Naive thymus-derived CD4-positive, alpha-beta T cell (primary cell): Measurements from ENCODE around the gene SIGMAR1. TPM values are rescaled to one million over a fixed set of nuclear protein-coding genes. Genes with fewer than 3 reads are reported as not detected.

Experiments
- ATAC-seq: fragments of 150-1000 bp; cut with Tn5 transposase; 2 replicates; pipeline ENCODE4 v1.10.0; 2021; ENCODE audit warnings: mild to moderate bottlenecking, moderate library complexity
- CTCF ChIA-PET: fragments of 350-600 bp; sonication (Branson Sonifier 250); formaldehyde crosslinking; loops from one replicate; lab custom pipeline; 2021; ENCODE audit warnings: antibody characterized with exemption; lab: Charles Lee
- POLR2A ChIA-PET: fragments of 350-600 bp; sonication (Branson Sonifier 250); formaldehyde crosslinking; loops from one replicate; lab custom pipeline; 2021; ENCODE audit warnings: antibody characterized with exemption, inconsistent platforms; lab: Charles Lee
- DNase-seq, 9 donors: peaks; one replicate each; pipeline versions ENCODE4 v3.0.0 to v3.0.0-alpha.2; 2020 to 2022; ENCODE audit warnings: mixed read lengths in 1 of 9
- H3K27ac ChIP-seq: one replicate; pipeline ENCODE4 v1.7.0; 2013; ENCODE audit warnings: mild to moderate bottlenecking, low read depth, low read length, moderate library complexity
- H3K27me3 ChIP-seq, 2 donors: one replicate each; pipeline ENCODE4 v1.7.0; 2013; ENCODE audit warnings: low read length in 2 of 2, mild to moderate bottlenecking in 2 of 2, moderate library complexity in 2 of 2; ENCODE audit not compliant: control insufficient read depth in 2 of 2, insufficient read depth in 2 of 2
- H3K36me3 ChIP-seq, 3 experiments: 1 replicate in 2 of 3; 2 replicates in 1 of 3; pipeline ENCODE4 v1.7.0; 2013; ENCODE audit warnings: low read length in 3 of 3, mild to moderate bottlenecking in 3 of 3, moderate library complexity in 1 of 3; ENCODE audit not compliant: insufficient read depth in 3 of 3, control insufficient read depth in 2 of 3
- H3K4me1 ChIP-seq, 2 donors: one replicate each; pipeline ENCODE4 v1.7.0; 2013; ENCODE audit warnings: low read length in 2 of 2, mild to moderate bottlenecking in 2 of 2, moderate library complexity in 1 of 2; ENCODE audit not compliant: control insufficient read depth in 2 of 2, insufficient read depth in 2 of 2
- H3K4me3 ChIP-seq: 2 replicates; pipeline ENCODE4 v1.7.0; 2013; ENCODE audit warnings: mild to moderate bottlenecking, low read length
- H3K9me3 ChIP-seq, 3 experiments: 1 replicate in 2 of 3; 2 replicates in 1 of 3; pipeline ENCODE4 v1.7.0; 2013; ENCODE audit warnings: low read length in 3 of 3; ENCODE audit not compliant: control insufficient read depth in 2 of 3
- H3K27ac Mint-ChIP-seq, 9 donors: one replicate each; pipeline ENCODE4 v1.8.0; 2020 to 2022; ENCODE audit warnings: mixed read lengths in 9 of 9, mild to moderate bottlenecking in 8 of 9, moderate library complexity in 5 of 9, inconsistent platforms in 2 of 9
- H3K27me3 Mint-ChIP-seq, 5 donors: one replicate each; pipeline ENCODE4 v1.8.0; 2021 to 2022; ENCODE audit warnings: mixed read lengths in 5 of 5, mild to moderate bottlenecking in 1 of 5
- H3K36me3 Mint-ChIP-seq, 5 donors: one replicate each; pipeline ENCODE4 v1.8.0; 2020 to 2022; ENCODE audit warnings: mixed read lengths in 5 of 5, mild to moderate bottlenecking in 3 of 5, inconsistent platforms in 1 of 5
- H3K4me1 Mint-ChIP-seq, 7 donors: one replicate each; pipeline ENCODE4 v1.8.0; 2020 to 2022; ENCODE audit warnings: mixed read lengths in 7 of 7, mild to moderate bottlenecking in 3 of 7, inconsistent platforms in 1 of 7
- H3K4me3 Mint-ChIP-seq, 10 donors: one replicate each; pipeline ENCODE4 v1.8.0; 2020 to 2022; ENCODE audit warnings: mild to moderate bottlenecking in 10 of 10, mixed read lengths in 10 of 10, moderate library complexity in 6 of 10, inconsistent platforms in 2 of 10
- H3K9me3 Mint-ChIP-seq, 11 donors: one replicate each; pipeline ENCODE4 v1.8.0; 2020 to 2022; ENCODE audit warnings: mixed read lengths in 11 of 11, mild to moderate bottlenecking in 4 of 11, inconsistent platforms in 1 of 11, moderate library complexity in 1 of 11
- intact Hi-C, 2 donors: fragments of 100-400 bp; cut with micrococcal nuclease; formaldehyde crosslinking; loops; one replicate each; pipeline ENCODE4 v1.15.1; 2023
- polyA plus RNA-seq, 2 donors: library from polyadenylated mRNA; unstranded; fragments of 300-500 nt; fragmentation: Illumina TruSeq; gene quantifications; one replicate each; pipeline ENCODE4 v1.2.3, GENCODE V29; 2021
- total RNA-seq, 6 experiments: library from RNA in 5 of 6; stranded (reverse) in 5 of 6; gene quantifications; 1 replicate in 5 of 6; 2 replicates in 1 of 6; pipeline ENCODE4 v1.2.3 and lab custom pipeline; 2021 to 2026

SIGMAR1 gene
- total and polyA plus RNA-seq, 7 experiments from 2014 or later: 20.7 to 102 (median 52.8) TPM

DNA sequence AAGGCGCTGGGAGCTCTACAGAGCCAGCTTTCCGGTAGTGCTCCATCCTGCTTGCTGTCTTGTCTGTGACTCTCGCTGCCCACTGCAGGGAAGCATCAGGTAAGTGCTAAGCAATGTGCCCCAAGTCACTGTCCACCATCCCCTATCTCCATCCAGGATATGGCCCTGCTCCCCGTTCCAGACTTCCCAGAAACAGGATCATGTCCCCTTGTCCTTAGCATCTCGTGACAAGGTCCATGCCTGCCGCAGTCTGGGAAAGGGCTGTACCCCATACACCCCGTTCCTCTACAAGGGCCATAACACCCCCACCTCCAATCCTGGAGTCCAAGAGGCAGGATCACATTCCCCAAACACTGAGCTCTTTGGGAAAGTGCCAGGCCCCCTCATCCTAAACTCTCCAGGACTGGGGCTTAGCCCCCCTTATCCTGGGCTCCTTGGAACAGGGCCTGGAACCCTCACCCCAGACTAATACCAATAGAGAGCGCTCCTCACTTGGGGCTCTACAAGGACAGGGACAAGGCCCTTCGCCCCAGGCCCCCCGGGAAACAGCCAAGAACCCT is 26.3 kb downstream of the SIGMAR1 start:
- POLR2A ChIA-PET: interaction anchor here (0.9 to 3.9 kb wide), 9 partner anchors 9 to 53 kb away, joined by 3 to 55 read pairs (median 4); partner anchors contain the start of genes DCTN3, GALT and SIGMAR1
- CTCF ChIA-PET: interaction anchor here (0.6 to 7.5 kb wide), 8 partner anchors 8 to 91 kb away, joined by 3 to 98 read pairs (median 4); partner anchors contain the start of genes DCTN3, GALT and SIGMAR1
- Mint-ChIP-seq H3K36me3 (peaks cover 3 to 11% (median 4%) of the 10 kb centered on the region in 5 donors), H3K9me3 (peaks cover 0 to 1% (median 0%) of the 10 kb centered on the region in 11 donors), H3K4me1 (peaks cover 6 to 28% (median 20%) of the 10 kb centered on the region in 7 donors), H3K27ac (peak overlapping the region; percentile 84 to 96 (median 93)), H3K4me3 (peak overlapping the region; percentile 84 to 96 (median 90)), H3K27me3 (no peaks in the 10 kb centered on the region)
- Histone ChIP-seq H3K9me3 (no peaks in the 10 kb centered on the region), H3K4me3 (peak overlapping the region; percentile 89), H3K27me3 (no peaks in the 10 kb centered on the region), H3K4me1 (peaks cover 10 to 17% of the 10 kb centered on the region in 2 donors), H3K36me3 (peaks cover 0 to 28% (median 0%) of the 10 kb centered on the region in 3 experiments), H3K27ac (peak overlapping the region; percentile 87)
- ATAC-seq: peak; percentile 1
- intact Hi-C loops: loop anchor here (5.0 to 10.0 kb wide), 6 partner anchors 36 to 794 kb away; partner anchors contain the start of genes GALT (in 2 of the 2), DNAJB5 (in 1 of the 2), ENHO (in 1 of the 2) and KIF24 (in 1 of the 2)
- peak in 1 of 9 donors; percentile 31 for DNase-seq

- Mint-ChIP-seq H3K4me3 (peak overlapping the region; percentile 25 to 96 (median 90)), H3K4me1 (peaks cover 6 to 28% (median 20%) of the 10 kb centered on the region in 7 donors), H3K36me3 (peaks cover 0 to 7% (median 0%) of the 10 kb centered on the region in 5 donors), H3K27ac (peak overlapping the region in 7 of 9 donors; percentile 1 to 93 (median 52)), H3K9me3 (peaks cover 0 to 1% (median 0%) of the 10 kb centered on the region in 11 donors), H3K27me3 (no peaks in the 10 kb centered on the region)
- Histone ChIP-seq H3K4me3 (peak overlapping the region; percentile 89), H3K27ac (no peak overlapping the region), H3K9me3 (no peaks in the 10 kb centered on the region), H3K4me1 (peaks cover 10 to 17% of the 10 kb centered on the region in 2 donors), H3K36me3 (peaks cover 0 to 21% (median 0%) of the 10 kb centered on the region in 3 experiments), H3K27me3 (no peaks in the 10 kb centered on the region)
- ATAC-seq (no peak), DNase-seq (no peak)
- intact Hi-C loops: loop anchor here (5.0 to 10.0 kb wide), 6 partner anchors 37 to 793 kb away; partner anchors contain the start of genes GALT (in 2 of the 2), DNAJB5 (in 1 of the 2), ENHO (in 1 of the 2) and KIF24 (in 1 of the 2)
- CTCF ChIA-PET: interaction anchor here (0.8 to 7.5 kb wide), 7 partner anchors 10 to 92 kb away, joined by 3 to 98 read pairs (median 4); partner anchors contain the start of genes DCTN3, GALT and SIGMAR1
- POLR2A ChIA-PET: interaction anchor here (0.9 to 3.9 kb wide), 6 partner anchors 10 to 37 kb away, joined by 3 to 55 read pairs (median 8); partner anchors contain the start of genes DCTN3, GALT and SIGMAR1
These were observed 27.0 kb downstream of the SIGMAR1 start for GRCh38 chr9:34610434-34611206.

DNA sequence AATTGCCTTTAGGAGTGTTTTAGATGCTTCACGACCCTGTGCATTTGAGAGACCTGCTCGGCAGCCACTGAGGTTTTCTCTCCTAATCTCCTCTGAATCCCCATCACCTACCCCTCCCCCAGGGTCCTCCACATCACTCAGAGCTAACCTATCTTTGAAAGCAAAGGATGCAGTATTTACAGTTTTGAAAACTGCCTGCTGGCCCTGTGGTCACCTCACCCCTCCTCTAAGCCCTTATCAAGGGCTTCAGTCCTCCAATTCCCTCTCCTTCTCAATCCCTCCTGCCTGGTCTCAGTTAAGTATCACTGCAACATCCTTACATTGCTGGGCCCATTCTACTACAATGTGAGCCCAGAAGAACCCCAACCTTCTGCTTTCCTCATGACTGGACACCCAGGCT is 30.3 kb downstream of the SIGMAR1 start:
- H3K4me1 ChIP-seq: peaks cover 5 to 10% of the 10 kb centered on the region in 2 donors
- no peaks in the 10 kb centered on the region for H3K27me3 ChIP-seq
- intact Hi-C loops: no loop called here
- H3K36me3 ChIP-seq: no peaks in the 10 kb centered on the region
- Mint-ChIP-seq H3K4me1 (peaks cover 6 to 19% (median 14%) of the 10 kb centered on the region in 7 donors), H3K27me3 (peaks cover 0 to 10% (median 5%) of the 10 kb centered on the region in 5 donors), H3K4me3 (no peak overlapping the region), H3K9me3 (no peaks in the 10 kb centered on the region), H3K27ac (no peak overlapping the region), H3K36me3 (no peaks in the 10 kb centered on the region)
- DNase-seq (no peak), ATAC-seq (no peak)
- ChIA-PET CTCF (no interaction called here), POLR2A (interaction anchor here (0.8 kb wide), 1 partner anchor 10 kb away, joined by 3 read pairs; no protein-coding TSS in a partner anchor)
- H3K4me3 ChIP-seq: no peak overlapping the region
- no peak overlapping the region for H3K27ac ChIP-seq
- no peaks in the 10 kb centered on the region for H3K9me3 ChIP-seq

GRCh38 chr9:34606905-34607304 is 30.7 kb downstream of the SIGMAR1 start:
- Histone ChIP-seq H3K4me1 (peaks cover 5 to 9% of the 10 kb centered on the region in 2 donors), H3K36me3 (no peaks in the 10 kb centered on the region), H3K27ac (no peak overlapping the region), H3K4me3 (no peak overlapping the region), H3K9me3 (no peaks in the 10 kb centered on the region), H3K27me3 (no peaks in the 10 kb centered on the region)
- ChIA-PET POLR2A (interaction anchor here (0.8 kb wide), 1 partner anchor 10 kb away, joined by 3 read pairs; no protein-coding TSS in a partner anchor), CTCF (no interaction called here)
- DNase-seq: no peak
- H3K27ac Mint-ChIP-seq: no peak overlapping the region
- H3K4me3 Mint-ChIP-seq: no peak overlapping the region
- H3K36me3 Mint-ChIP-seq: no peaks in the 10 kb centered on the region
- no peaks in the 10 kb centered on the region for H3K9me3 Mint-ChIP-seq
- intact Hi-C loops: no loop called here
- peaks cover 0 to 10% (median 5%) of the 10 kb centered on the region in 5 donors for H3K27me3 Mint-ChIP-seq
- peaks cover 6 to 19% (median 12%) of the 10 kb centered on the region in 7 donors for H3K4me1 Mint-ChIP-seq
- no peak for ATAC-seq

GRCh38 chr9:34606190-34606589 is 31.4 kb downstream of the SIGMAR1 start:
- Histone ChIP-seq H3K4me1 (peaks cover 3 to 7% of the 10 kb centered on the region in 2 donors), H3K4me3 (no peak overlapping the region), H3K36me3 (no peaks in the 10 kb centered on the region), H3K27ac (no peak overlapping the region), H3K9me3 (no peaks in the 10 kb centered on the region), H3K27me3 (no peaks in the 10 kb centered on the region)
- POLR2A ChIA-PET: no interaction called here
- peaks cover 0 to 10% (median 5%) of the 10 kb centered on the region in 5 donors for H3K27me3 Mint-ChIP-seq
- peaks cover under 1 to 14% (median 9%) of the 10 kb centered on the region in 7 donors for H3K4me1 Mint-ChIP-seq
- H3K27ac Mint-ChIP-seq: no peak overlapping the region
- H3K36me3 Mint-ChIP-seq: no peaks in the 10 kb centered on the region
- intact Hi-C loops: no loop called here
- H3K4me3 Mint-ChIP-seq: no peak overlapping the region
- no peak for DNase-seq
- ATAC-seq: no peak
- CTCF ChIA-PET: interaction anchor here (1.0 to 1.5 kb wide), 2 partner anchors 8 to 12 kb away, joined by 4 read pairs; no protein-coding TSS in a partner anchor
- H3K9me3 Mint-ChIP-seq: peaks cover 0 to 2% (median 0%) of the 10 kb centered on the region in 11 donors
